ENCODE results near the gene LRRTM3.

LRRTM3 gene

DNA sequence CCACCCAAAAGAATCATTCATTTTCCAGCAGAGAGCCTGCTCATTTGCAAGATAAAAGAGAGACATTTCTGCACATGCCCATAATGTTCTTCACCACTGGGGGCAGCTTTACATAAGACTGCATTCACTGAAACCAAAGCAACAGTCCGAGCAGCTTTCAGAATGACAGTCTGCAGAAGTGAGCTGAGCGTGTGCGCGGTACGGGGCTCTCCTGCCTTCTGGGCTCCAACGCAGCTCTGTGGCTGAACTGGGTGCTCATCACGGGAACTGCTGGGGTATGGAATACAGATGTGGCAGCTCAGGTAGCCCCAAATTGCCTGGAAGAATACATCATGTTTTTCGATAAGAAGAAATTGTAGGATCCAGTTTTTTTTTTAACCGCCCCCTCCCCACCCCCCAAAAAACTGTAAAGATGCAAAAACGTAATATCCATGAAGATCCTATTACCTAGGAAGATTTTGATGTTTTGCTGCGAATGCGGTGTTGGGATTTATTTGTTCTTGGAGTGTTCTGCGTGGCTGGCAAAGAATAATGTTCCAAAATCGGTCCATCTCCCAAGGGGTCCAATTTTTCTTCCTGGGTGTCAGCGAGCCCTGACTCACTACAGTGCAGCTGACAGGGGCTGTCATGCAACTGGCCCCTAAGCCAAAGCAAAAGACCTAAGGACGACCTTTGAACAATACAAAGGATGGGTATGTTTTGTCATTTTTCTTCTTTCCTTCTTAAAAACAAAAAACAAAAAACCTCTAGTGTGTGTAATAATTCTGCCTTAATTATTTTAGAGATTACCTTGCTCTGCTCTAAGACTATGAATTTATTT is at the start of gene LRRTM3:
LRRTM3 (plus strand) TSS at position 141 of the 820 bp plus-strand sequence.
- no peak for DNase-seq (ENCODE audit: low spot score)
- Histone ChIP-seq H3K27ac (no peak within 1 kb of the TSS), H3K4me3 (peak within 1 kb of the TSS; percentile 49)
- TF ChIP-seq CTCF (IDR thresholded peaks at IDR 0.05) = peak; percentile 57

DNA sequence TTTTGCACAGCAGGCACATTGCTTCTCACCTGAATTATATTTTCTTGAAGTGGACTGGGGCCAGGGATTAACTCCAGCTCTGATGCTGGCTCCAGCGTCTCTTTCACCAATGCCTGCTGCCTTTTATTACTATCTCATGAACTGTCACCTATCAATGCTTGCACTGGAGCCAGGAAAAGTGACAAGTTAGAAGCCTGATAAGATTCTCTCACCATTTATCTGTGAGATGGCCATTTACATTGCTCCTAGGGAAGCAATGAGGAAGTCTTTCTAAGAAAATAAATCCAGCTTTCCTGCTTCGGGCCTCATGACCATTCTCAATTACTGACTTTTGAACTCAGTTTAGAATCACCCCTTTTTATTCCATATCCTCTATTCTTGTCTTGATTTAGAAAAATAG is 48.5 kb upstream of the LRRTM3 start:
- DNase-seq (ENCODE audit: low spot score) = no peak
- Histone ChIP-seq H3K27ac (no peak overlapping the region), H3K4me3 (no peak overlapping the region)
- no peak for TF ChIP-seq CTCF (IDR thresholded peaks at IDR 0.05)

GRCh38 chr10:66880292-66880691 is 45.5 kb upstream of the LRRTM3 start:
- TF ChIP-seq CTCF (IDR thresholded peaks at IDR 0.05) = no peak
- DNase-seq (ENCODE audit: low spot score) = no peak
- H3K27ac ChIP-seq = no peak overlapping the region
- H3K4me3 ChIP-seq = no peak overlapping the region

- no peak for DNase-seq (ENCODE audit: low spot score)
- TF ChIP-seq CTCF (IDR thresholded peaks at IDR 0.05) = no peak
- Histone ChIP-seq H3K4me3 (no peak overlapping the region), H3K27ac (no peak overlapping the region)
Observed at GRCh38 chr10:66880826-66881225, 45.0 kb upstream of the LRRTM3 start.

DNA sequence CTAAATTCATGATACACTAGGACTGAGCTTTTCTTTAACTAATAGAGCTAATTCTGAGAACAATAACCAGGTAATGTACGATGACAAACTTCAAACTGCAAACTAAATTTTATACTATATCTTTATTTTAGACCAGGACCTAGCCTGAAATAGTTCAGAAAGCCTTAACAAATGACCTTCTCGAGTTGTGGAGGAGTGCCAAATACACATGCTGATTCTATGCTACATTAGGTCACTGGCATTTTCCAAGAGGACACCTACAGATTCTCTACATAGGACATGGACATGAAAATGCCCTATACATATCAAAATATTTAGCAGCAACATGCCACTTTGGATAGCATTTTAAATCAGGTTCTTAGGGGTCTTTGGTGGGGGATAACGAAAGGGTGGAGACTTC is 44.0 kb upstream of the LRRTM3 start:
- Histone ChIP-seq H3K4me3 (no peak overlapping the region), H3K27ac (no peak overlapping the region)
- TF ChIP-seq CTCF (IDR thresholded peaks at IDR 0.05) = no peak
- DNase-seq (ENCODE audit: low spot score) = no peak

GRCh38 chr10:66882271-66882670 is 43.6 kb upstream of the LRRTM3 start:
- Histone ChIP-seq H3K27ac (no peak overlapping the region), H3K4me3 (no peak overlapping the region)
- TF ChIP-seq CTCF (IDR thresholded peaks at IDR 0.05) = no peak
- no peak for DNase-seq (ENCODE audit: low spot score)

GRCh38 chr10:66886848-66887247 is 39.0 kb upstream of the LRRTM3 start:
- no peak for TF ChIP-seq CTCF (IDR thresholded peaks at IDR 0.05)
- no peak overlapping the region for H3K27ac ChIP-seq
- DNase-seq (ENCODE audit: low spot score) = no peak
- H3K4me3 ChIP-seq = no peak overlapping the region

Measured in coronary artery (tissue), 2 donors.